Uterus (tissue), 2 donors: ENCODE data around the gene CHN2.

Experiments
- POLR2A ChIP-seq, 2 donors: fragments of 450-650 bp; IDR thresholded peaks; one replicate each; pipeline ENCODE4 v1.6.1; 2016; ENCODE audit warnings: antibody characterized with exemption in 2 of 2, mild to moderate bottlenecking in 1 of 2, moderate library complexity in 1 of 2
- TF ChIP-seq, protein P1 (sequence below), 4 experiments: fragments of 200-600 bp in 2 of 4; fragments of 450-650 bp in 2 of 4; sonication (generic) in 2 of 4; IDR thresholded peaks; one replicate each; pipeline ENCODE4 v1.5.1; 2016 to 2019; ENCODE audit warnings: antibody characterized with exemption in 4 of 4, mild to moderate bottlenecking in 2 of 4, moderate library complexity in 1 of 4

DNA sequence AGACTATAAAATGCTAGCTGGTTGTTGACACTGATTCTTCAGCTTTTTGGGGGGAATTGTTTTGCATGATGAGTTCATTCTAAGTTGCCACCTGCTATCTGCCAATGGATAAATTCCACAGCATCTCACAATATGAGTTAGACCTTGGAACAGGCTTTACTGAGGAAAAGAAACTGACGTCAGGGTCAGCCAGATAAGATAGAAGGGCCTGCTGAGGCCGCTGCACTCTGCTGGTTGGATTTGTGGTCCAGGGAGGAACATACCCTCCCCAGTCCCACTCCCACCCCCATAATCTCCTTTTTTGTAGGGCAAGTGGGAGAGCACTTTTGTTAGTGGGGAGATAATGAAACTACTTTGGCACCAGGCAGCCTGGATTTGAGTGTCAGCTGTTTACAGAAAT lies 258.4 kb downstream of the CHN2 start:
- TF ChIP-seq, protein P1, sequence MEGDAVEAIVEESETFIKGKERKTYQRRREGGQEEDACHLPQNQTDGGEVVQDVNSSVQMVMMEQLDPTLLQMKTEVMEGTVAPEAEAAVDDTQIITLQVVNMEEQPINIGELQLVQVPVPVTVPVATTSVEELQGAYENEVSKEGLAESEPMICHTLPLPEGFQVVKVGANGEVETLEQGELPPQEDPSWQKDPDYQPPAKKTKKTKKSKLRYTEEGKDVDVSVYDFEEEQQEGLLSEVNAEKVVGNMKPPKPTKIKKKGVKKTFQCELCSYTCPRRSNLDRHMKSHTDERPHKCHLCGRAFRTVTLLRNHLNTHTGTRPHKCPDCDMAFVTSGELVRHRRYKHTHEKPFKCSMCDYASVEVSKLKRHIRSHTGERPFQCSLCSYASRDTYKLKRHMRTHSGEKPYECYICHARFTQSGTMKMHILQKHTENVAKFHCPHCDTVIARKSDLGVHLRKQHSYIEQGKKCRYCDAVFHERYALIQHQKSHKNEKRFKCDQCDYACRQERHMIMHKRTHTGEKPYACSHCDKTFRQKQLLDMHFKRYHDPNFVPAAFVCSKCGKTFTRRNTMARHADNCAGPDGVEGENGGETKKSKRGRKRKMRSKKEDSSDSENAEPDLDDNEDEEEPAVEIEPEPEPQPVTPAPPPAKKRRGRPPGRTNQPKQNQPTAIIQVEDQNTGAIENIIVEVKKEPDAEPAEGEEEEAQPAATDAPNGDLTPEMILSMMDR (IDR thresholded peaks at IDR 0.05) = no peak
- TF ChIP-seq POLR2A (IDR thresholded peaks at IDR 0.05) = no peak
